GM12878 (cell line): ENCODE data around the gene COL27A1. TPM values are rescaled to one million over a fixed set of nuclear protein-coding genes. Genes with fewer than 3 reads are reported as not detected.

Source experiments
- ATAC-seq: fragments of 200-7000 bp; cut with Tn5 transposase; 3 replicates; pipeline ENCODE4 v1.9.1; 2020; ENCODE audit warnings: mild to moderate bottlenecking, moderate library complexity
- BruUV-seq: library from RNA; stranded (reverse); fragments of 400-500 nt; replicated peaks from 2 replicates; lab custom pipeline; 2021; lab: Mats Ljungman, UMichigan
- CTCF ChIA-PET: fragments of 300-600 bp; sonication (Branson Sonifier 250); formaldehyde crosslinking; extraction: SDS; loops from one replicate; lab custom pipeline; 2021; ENCODE audit warnings: inconsistent platforms; lab: Yijun Ruan, JAX
- POLR2A ChIA-PET: fragments of 350-600 bp; formaldehyde crosslinking; extraction: SDS; loops from one replicate; lab custom pipeline; 2021; ENCODE audit warnings: inconsistent platforms; lab: Charles Lee
- RAD21 ChIA-PET: fragments of 300-600 bp; sonication (Branson Sonifier 250); formaldehyde crosslinking; loops from one replicate; lab custom pipeline; 2023; ENCODE audit warnings: antibody characterized with exemption; ENCODE audit not compliant: unreplicated experiment; lab: Charles Lee
- SMC1A ChIA-PET: fragments of 300-600 bp; sonication (Branson Sonifier 250); formaldehyde crosslinking; loops from one replicate; lab custom pipeline; 2023; ENCODE audit not compliant: unreplicated experiment, uncharacterized antibody; lab: Charles Lee
- DNase-seq: peaks from one replicate; pipeline ENCODE4 v3.0.0-alpha.2; 2011; ENCODE audit warnings: low read depth, low spot score
- FAIRE-seq: peaks from 3 replicates; lab custom pipeline; 2011; peaks lifted over from hg19 to GRCh38; lab: Jason Lieb, UNC
- H2AFZ ChIP-seq: 2 replicates; pipeline ENCODE4 v1.6.0; 2011; ENCODE audit warnings: low read depth, low read length, control low read depth; ENCODE audit not compliant: control insufficient read depth
- H3K27ac ChIP-seq: 2 replicates; pipeline ENCODE4 v1.5.1; 2011; ENCODE audit warnings: control low read depth; ENCODE audit not compliant: control insufficient read depth, insufficient read depth
- H3K27me3 ChIP-seq, 2 experiments: replicated peaks in 1 of 2; 2 replicates each; pipeline versions ENCODE4 v1.6.0 to v1.6.1; 2011; ENCODE audit warnings: low read length in 1 of 2; ENCODE audit not compliant: control insufficient read depth in 2 of 2, insufficient read depth in 2 of 2
- H3K36me3 ChIP-seq, 2 experiments: 2 replicates each; pipeline ENCODE4 v1.5.1; 2011; ENCODE audit warnings: low read length in 1 of 2; ENCODE audit not compliant: control insufficient read depth in 2 of 2, insufficient read depth in 2 of 2
- H3K4me1 ChIP-seq: 2 replicates; pipeline ENCODE4 v1.6.1; 2011; ENCODE audit warnings: mild to moderate bottlenecking, low read length, moderate library complexity, mixed read lengths; ENCODE audit not compliant: control insufficient read depth, insufficient read depth
- H3K4me2 ChIP-seq: 2 replicates; pipeline ENCODE4 v1.6.0; 2011; ENCODE audit warnings: control low read depth; ENCODE audit not compliant: control insufficient read depth, insufficient read depth
- H3K4me3 ChIP-seq: fragments of 200-600 bp; sonication (generic); 2 replicates; pipeline ENCODE4 v1.5.1; 2016
- H3K79me2 ChIP-seq: 2 replicates; pipeline ENCODE4 v1.6.0; 2011; ENCODE audit warnings: low read length; ENCODE audit not compliant: control insufficient read depth, insufficient read depth
- H3K9ac ChIP-seq: 2 replicates; pipeline ENCODE4 v1.8.0; 2011; ENCODE audit warnings: low read length, control low read depth, mixed read lengths; ENCODE audit not compliant: control insufficient read depth, insufficient read depth
- H3K9me3 ChIP-seq: replicated peaks from 3 replicates; pipeline ENCODE4 v1.5.1; 2011; ENCODE audit warnings: mild to moderate bottlenecking, low read length; ENCODE audit not compliant: control insufficient read depth, insufficient read depth
- H4K20me1 ChIP-seq: 2 replicates; pipeline ENCODE4 v1.6.0; 2011; ENCODE audit not compliant: control insufficient read depth, insufficient read depth
- CREB1 ChIP-seq: IDR thresholded peaks from 2 replicates; pipeline ENCODE4 v1.6.1; 2012; ENCODE audit warnings: low read depth, mild to moderate bottlenecking, inconsistent platforms
- GABPA ChIP-seq: IDR thresholded peaks from 2 replicates; pipeline ENCODE4 v1.6.1; 2014; ENCODE audit warnings: antibody characterized with exemption, low read depth, mild to moderate bottlenecking, inconsistent platforms
- IKZF1 ChIP-seq: fragments of 450-650 bp; conservative IDR thresholded peaks from 2 replicates; pipeline ENCODE4 v1.6.1; 2017; ENCODE audit warnings: antibody characterized with exemption, mild to moderate bottlenecking
- NR2C1 ChIP-seq: fragments of 450-650 bp; IDR thresholded peaks from 2 replicates; pipeline ENCODE4 v1.6.1; 2017; ENCODE audit warnings: antibody characterized with exemption, mild to moderate bottlenecking, moderate library complexity
- POLR2AphosphoS2 ChIP-seq: IDR thresholded peaks from 2 replicates; pipeline ENCODE4 v1.6.1; 2011; ENCODE audit warnings: low read depth, mild to moderate bottlenecking, low read length, improper control_type of control experiment, moderate library complexity
- RCOR1 ChIP-seq: conservative IDR thresholded peaks from 2 replicates; pipeline ENCODE4 v1.6.1; 2012; ENCODE audit warnings: low read depth, low read length, improper control_type of control experiment
- TCF7 ChIP-seq: IDR thresholded peaks from 2 replicates; pipeline ENCODE4 v1.6.1; 2014; ENCODE audit warnings: antibody characterized with exemption, borderline replicate concordance
- ZNF274 ChIP-seq: IDR thresholded peaks from one replicate; pipeline ENCODE4 v1.8.0; 2011; ENCODE audit not compliant: insufficient read length, insufficient read depth
- ZSCAN29 ChIP-seq: fragments of 450-650 bp; IDR thresholded peaks from 2 replicates; pipeline ENCODE4 v1.6.1; 2017; ENCODE audit warnings: mild to moderate bottlenecking, moderate library complexity
- WGBS: methylation state at CpG from one replicate; pipeline ENCODE4 v1.1.6; 2016; ENCODE audit warnings: low lambda C conversion rate; ENCODE audit not compliant: insufficient replicate concordance, insufficient coverage; ENCODE audit errors: missing lambda C conversion rate; 5-methylcytosine and 5-hydroxymethylcytosine counted together
- in situ Hi-C: fragments of 300-500 bp; cut with MboI; formaldehyde crosslinking; loops from 9 replicates; pipeline ENCODE4 v1.14.3; 2018; ENCODE audit warnings: mixed read lengths
- intact Hi-C: fragments of 100-400 bp; cut with micrococcal nuclease; formaldehyde crosslinking; loops from one replicate; pipeline ENCODE4 v1.14.2; 2022; ENCODE audit not compliant: unreplicated experiment
- polyA plus RNA-seq, 11 experiments: library from polyadenylated mRNA; depleted of rRNA in 4 of 11; unstranded in 6 of 11; stranded (reverse) in 5 of 11; fragments of >200 nt; fragmentation: Nextera tagmentation in 4 of 11; fragmentation: Illumina TruSeq in 1 of 11; extraction: Ambion mirVana in 4 of 11; extraction: Trizol in 1 of 11; gene quantifications; 1 replicate in 1 of 11; 2 replicates in 10 of 11; pipeline versions ENCODE4 v1.2.1 to v1.2.3, GENCODE V29; 2011 to 2016; ENCODE audit warnings: inconsistent platforms in 2 of 11, missing spikeins in 2 of 11, low read depth in 1 of 11
- total RNA-seq, 4 experiments: library from RNA; depleted of rRNA in 3 of 4; stranded (reverse); fragments of >200 nt in 3 of 4; fragmentation: Illumina TruSeq in 1 of 4; extraction: Trizol in 1 of 4; gene quantifications; 2 replicates each; pipeline versions ENCODE4 v1.2.1 to v1.2.3, GENCODE V29; 2013 to 2021
- TF ChIP-seq, protein P1 (sequence below): fragments of 450-650 bp; IDR thresholded peaks from 2 replicates; pipeline ENCODE4 v1.6.1; 2017; ENCODE audit warnings: mild to moderate bottlenecking, low read depth, inconsistent platforms; ENCODE audit not compliant: poor library complexity, severe bottlenecking
- TF ChIP-seq, protein P2 (sequence below): fragments of 450-650 bp; IDR thresholded peaks from 2 replicates; pipeline ENCODE4 v1.6.1; 2017; ENCODE audit warnings: mild to moderate bottlenecking
- TF ChIP-seq, protein P3 (sequence below): fragments of 450-650 bp; formaldehyde crosslinking; IDR thresholded peaks from 2 replicates; pipeline ENCODE4 v1.5.0; 2022; ENCODE audit warnings: mild to moderate bottlenecking, missing genetic modification characterization
- TF ChIP-seq, protein P4 (sequence below): IDR thresholded peaks from 2 replicates; pipeline ENCODE4 v1.6.1; 2012; ENCODE audit warnings: mild to moderate bottlenecking, low read depth, low read length

COL27A1 gene
- total and polyA plus RNA-seq, 10 of the 15 experiments (the other 5 are each of a cell fraction or from before 2014, with no cell fraction given) = 0.10 TPM; not detected in 9

DNA sequence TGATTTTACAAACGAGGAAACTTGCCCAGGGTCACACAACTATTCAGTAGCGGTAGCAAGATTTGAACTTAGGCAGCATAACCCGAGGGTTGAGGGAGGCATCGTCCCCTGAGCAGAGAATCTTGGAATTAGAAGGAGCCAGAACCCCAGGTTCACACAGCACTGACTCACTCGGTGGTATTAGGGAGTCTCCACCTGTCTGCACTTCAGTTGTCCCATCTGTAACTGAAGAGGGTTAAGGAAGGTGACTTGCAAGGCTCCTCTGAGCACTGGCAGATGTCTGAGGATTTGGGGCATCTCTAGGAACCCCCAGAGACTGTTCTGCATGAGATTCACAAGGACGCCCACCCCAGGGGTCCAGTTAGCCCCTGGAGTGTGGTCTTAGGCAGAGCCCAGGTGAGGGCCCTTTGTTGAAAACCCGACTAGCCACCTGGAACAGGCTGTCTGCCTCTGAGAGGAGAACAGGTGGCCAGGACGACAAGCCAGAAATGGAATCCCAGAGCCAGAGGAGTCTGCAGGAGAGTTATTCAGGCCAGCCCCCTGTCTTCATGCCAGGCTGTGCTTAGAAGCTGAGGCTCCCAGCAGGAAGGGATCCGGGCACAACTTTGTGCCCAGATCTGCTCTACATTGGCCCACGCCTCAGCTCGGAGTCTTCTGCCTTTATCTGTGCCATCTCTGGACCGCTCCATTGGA, 117.5 kb downstream of the COL27A1 start:
- CTCF ChIA-PET = interaction anchor here (0.9 to 2.1 kb wide), 3 partner anchors 12 to 166 kb away, joined by 3 to 8 read pairs (median 6); no protein-coding TSS in a partner anchor
- in situ Hi-C loops = no loop called here
- no peak overlapping the region for H3K27ac ChIP-seq
- POLR2A ChIA-PET = no interaction called here
- no peak for FAIRE-seq
- no peaks in the 10 kb centered on the region for H3K9me3 ChIP-seq
- H3K9ac ChIP-seq = no peak overlapping the region
- no peaks in the 10 kb centered on the region for H4K20me1 ChIP-seq
- SMC1A ChIA-PET = no interaction called here
- no peaks in the 10 kb centered on the region for H3K79me2 ChIP-seq
- BruUV-seq = no TSS peak
- no peak overlapping the region for H3K4me3 ChIP-seq
- intact Hi-C loops = no loop called here
- ATAC-seq = no peak
- H3K36me3 ChIP-seq = no peaks in the 10 kb centered on the region
- H2AFZ ChIP-seq = no peak overlapping the region
- 11% methylated on average over 12 of the region's 12 CpGs for WGBS
- no peak overlapping the region for H3K4me2 ChIP-seq
- H3K4me1 ChIP-seq = no peaks in the 10 kb centered on the region
- RAD21 ChIA-PET = no interaction called here
- no peak for DNase-seq
- H3K27me3 ChIP-seq = peaks cover 0 to 3% of the 10 kb centered on the region in 2 experiments; a peak in 1 of 4 replicates
- TF ChIP-seq CREB1 = no peak
- TF ChIP-seq, protein P1, sequence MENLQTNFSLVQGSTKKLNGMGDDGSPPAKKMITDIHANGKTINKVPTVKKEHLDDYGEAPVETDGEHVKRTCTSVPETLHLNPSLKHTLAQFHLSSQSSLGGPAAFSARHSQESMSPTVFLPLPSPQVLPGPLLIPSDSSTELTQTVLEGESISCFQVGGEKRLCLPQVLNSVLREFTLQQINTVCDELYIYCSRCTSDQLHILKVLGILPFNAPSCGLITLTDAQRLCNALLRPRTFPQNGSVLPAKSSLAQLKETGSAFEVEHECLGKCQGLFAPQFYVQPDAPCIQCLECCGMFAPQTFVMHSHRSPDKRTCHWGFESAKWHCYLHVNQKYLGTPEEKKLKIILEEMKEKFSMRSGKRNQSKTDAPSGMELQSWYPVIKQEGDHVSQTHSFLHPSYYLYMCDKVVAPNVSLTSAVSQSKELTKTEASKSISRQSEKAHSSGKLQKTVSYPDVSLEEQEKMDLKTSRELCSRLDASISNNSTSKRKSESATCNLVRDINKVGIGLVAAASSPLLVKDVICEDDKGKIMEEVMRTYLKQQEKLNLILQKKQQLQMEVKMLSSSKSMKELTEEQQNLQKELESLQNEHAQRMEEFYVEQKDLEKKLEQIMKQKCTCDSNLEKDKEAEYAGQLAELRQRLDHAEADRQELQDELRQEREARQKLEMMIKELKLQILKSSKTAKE = no peak
- TF ChIP-seq, protein P2, sequence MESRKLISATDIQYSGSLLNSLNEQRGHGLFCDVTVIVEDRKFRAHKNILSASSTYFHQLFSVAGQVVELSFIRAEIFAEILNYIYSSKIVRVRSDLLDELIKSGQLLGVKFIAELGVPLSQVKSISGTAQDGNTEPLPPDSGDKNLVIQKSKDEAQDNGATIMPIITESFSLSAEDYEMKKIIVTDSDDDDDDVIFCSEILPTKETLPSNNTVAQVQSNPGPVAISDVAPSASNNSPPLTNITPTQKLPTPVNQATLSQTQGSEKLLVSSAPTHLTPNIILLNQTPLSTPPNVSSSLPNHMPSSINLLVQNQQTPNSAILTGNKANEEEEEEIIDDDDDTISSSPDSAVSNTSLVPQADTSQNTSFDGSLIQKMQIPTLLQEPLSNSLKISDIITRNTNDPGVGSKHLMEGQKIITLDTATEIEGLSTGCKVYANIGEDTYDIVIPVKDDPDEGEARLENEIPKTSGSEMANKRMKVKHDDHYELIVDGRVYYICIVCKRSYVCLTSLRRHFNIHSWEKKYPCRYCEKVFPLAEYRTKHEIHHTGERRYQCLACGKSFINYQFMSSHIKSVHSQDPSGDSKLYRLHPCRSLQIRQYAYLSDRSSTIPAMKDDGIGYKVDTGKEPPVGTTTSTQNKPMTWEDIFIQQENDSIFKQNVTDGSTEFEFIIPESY = no peak
- TF ChIP-seq IKZF1 = no peak
- no peak for TF ChIP-seq ZNF274
- no peak for TF ChIP-seq RCOR1
- no peak for TF ChIP-seq POLR2AphosphoS2
- TF ChIP-seq ZSCAN29 = no peak
- TF ChIP-seq TCF7 = no peak
- TF ChIP-seq GABPA = no peak
- TF ChIP-seq, protein P3, sequence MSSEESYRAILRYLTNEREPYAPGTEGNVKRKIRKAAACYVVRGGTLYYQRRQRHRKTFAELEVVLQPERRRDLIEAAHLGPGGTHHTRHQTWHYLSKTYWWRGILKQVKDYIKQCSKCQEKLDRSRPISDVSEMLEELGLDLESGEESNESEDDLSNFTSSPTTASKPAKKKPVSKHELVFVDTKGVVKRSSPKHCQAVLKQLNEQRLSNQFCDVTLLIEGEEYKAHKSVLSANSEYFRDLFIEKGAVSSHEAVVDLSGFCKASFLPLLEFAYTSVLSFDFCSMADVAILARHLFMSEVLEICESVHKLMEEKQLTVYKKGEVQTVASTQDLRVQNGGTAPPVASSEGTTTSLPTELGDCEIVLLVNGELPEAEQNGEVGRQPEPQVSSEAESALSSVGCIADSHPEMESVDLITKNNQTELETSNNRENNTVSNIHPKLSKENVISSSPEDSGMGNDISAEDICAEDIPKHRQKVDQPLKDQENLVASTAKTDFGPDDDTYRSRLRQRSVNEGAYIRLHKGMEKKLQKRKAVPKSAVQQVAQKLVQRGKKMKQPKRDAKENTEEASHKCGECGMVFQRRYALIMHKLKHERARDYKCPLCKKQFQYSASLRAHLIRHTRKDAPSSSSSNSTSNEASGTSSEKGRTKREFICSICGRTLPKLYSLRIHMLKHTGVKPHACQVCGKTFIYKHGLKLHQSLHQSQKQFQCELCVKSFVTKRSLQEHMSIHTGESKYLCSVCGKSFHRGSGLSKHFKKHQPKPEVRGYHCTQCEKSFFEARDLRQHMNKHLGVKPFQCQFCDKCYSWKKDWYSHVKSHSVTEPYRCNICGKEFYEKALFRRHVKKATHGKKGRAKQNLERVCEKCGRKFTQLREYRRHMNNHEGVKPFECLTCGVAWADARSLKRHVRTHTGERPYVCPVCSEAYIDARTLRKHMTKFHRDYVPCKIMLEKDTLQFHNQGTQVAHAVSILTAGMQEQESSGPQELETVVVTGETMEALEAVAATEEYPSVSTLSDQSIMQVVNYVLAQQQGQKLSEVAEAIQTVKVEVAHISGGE = no peak
- TF ChIP-seq, protein P4, sequence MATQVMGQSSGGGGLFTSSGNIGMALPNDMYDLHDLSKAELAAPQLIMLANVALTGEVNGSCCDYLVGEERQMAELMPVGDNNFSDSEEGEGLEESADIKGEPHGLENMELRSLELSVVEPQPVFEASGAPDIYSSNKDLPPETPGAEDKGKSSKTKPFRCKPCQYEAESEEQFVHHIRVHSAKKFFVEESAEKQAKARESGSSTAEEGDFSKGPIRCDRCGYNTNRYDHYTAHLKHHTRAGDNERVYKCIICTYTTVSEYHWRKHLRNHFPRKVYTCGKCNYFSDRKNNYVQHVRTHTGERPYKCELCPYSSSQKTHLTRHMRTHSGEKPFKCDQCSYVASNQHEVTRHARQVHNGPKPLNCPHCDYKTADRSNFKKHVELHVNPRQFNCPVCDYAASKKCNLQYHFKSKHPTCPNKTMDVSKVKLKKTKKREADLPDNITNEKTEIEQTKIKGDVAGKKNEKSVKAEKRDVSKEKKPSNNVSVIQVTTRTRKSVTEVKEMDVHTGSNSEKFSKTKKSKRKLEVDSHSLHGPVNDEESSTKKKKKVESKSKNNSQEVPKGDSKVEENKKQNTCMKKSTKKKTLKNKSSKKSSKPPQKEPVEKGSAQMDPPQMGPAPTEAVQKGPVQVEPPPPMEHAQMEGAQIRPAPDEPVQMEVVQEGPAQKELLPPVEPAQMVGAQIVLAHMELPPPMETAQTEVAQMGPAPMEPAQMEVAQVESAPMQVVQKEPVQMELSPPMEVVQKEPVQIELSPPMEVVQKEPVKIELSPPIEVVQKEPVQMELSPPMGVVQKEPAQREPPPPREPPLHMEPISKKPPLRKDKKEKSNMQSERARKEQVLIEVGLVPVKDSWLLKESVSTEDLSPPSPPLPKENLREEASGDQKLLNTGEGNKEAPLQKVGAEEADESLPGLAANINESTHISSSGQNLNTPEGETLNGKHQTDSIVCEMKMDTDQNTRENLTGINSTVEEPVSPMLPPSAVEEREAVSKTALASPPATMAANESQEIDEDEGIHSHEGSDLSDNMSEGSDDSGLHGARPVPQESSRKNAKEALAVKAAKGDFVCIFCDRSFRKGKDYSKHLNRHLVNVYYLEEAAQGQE = no peak
- no peak for TF ChIP-seq NR2C1
